ENCODE measurements around the gene COL4A2.

DNA sequence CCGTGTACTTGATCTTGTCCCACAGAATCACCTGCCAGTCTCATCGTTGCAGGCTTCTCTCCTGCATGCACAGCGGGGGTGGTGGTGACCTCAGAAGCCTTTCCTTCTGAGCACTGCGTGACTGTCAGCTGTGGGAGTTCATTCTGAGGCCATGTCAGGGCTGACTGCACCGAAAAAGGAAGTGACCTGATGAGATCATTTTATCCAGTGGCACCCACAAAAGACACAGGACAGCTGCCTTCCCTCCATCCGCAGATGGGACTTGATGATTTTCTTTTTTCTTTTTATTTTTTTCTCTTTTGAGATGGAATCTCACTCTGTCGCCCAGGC, 164.7 kb downstream of the COL4A2 start:
- TF ChIP-seq, protein P1, sequence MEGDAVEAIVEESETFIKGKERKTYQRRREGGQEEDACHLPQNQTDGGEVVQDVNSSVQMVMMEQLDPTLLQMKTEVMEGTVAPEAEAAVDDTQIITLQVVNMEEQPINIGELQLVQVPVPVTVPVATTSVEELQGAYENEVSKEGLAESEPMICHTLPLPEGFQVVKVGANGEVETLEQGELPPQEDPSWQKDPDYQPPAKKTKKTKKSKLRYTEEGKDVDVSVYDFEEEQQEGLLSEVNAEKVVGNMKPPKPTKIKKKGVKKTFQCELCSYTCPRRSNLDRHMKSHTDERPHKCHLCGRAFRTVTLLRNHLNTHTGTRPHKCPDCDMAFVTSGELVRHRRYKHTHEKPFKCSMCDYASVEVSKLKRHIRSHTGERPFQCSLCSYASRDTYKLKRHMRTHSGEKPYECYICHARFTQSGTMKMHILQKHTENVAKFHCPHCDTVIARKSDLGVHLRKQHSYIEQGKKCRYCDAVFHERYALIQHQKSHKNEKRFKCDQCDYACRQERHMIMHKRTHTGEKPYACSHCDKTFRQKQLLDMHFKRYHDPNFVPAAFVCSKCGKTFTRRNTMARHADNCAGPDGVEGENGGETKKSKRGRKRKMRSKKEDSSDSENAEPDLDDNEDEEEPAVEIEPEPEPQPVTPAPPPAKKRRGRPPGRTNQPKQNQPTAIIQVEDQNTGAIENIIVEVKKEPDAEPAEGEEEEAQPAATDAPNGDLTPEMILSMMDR (IDR thresholded peaks at IDR 0.05) = no peak
- no peak for TF ChIP-seq POLR2A (IDR thresholded peaks at IDR 0.05)
